Measurements from ENCODE around the gene TNFSF8. TPM values are rescaled to one million over a fixed set of nuclear protein-coding genes. Genes with fewer than 3 reads are reported as not detected.

TNFSF8 gene
- total and polyA plus RNA-seq, 2 of the 4 experiments (the other 2 are of a cell fraction): not detected

GRCh38 chr9:114880291-114880745 lies 50.1 kb downstream of the TNFSF8 start:
- Histone ChIP-seq H3K9me3 (ENCODE audit: control insufficient read depth, insufficient read depth, low read length) (no peaks in the 10 kb centered on the region), H2AK5ac (ENCODE audit: low read depth, low read length) (no peak overlapping the region), H2BK120ac (ENCODE audit: low read depth, low read length) (no peak overlapping the region), H4K8ac (ENCODE audit: low read depth in 2 of 2, low read length in 2 of 2) (no peak overlapping the region), H3K18ac (ENCODE audit: low read depth, low read length) (no peak overlapping the region), H3K27me3 (ENCODE audit: control insufficient read depth, insufficient read depth, low read length) (no peaks in the 10 kb centered on the region; the same call in 1 of the 2 replicates), H3K9me1 (ENCODE audit: insufficient read depth, low read length) (no peaks in the 10 kb centered on the region), H2BK20ac (ENCODE audit: low read depth, low read length) (no peak overlapping the region), H2AK9ac (replicated peaks; ENCODE audit: low read depth, low read length, poor library complexity) (no peak overlapping the region), H3K4me3 (ENCODE audit: insufficient read depth, low read depth, low read length) (no peak overlapping the region), H3K9ac (ENCODE audit: low read depth, low read length) (no peak overlapping the region), H3K27ac (ENCODE audit: insufficient read depth, low read length) (no peak overlapping the region), H3K4me1 (ENCODE audit: control insufficient read depth, insufficient read depth, low read length) (peaks cover 4% of the 10 kb centered on the region; the same call in 1 of the 2 replicates), H2AFZ (replicated peaks; ENCODE audit: low read length, poor library complexity) (no peak overlapping the region), H3K23ac (ENCODE audit: low read depth, low read length) (no peak overlapping the region), H4K91ac (ENCODE audit: insufficient read depth, low read depth, low read length) (no peak overlapping the region), H4K5ac (ENCODE audit: low read depth, low read length) (no peak overlapping the region), H3K36me3 (ENCODE audit: control insufficient read depth, insufficient read depth, low read length) (no peaks in the 10 kb centered on the region), H2BK5ac (ENCODE audit: low read depth, low read length, poor library complexity, severe bottlenecking) (no peak overlapping the region), H3K4me2 (ENCODE audit: low read depth, low read length) (no peak overlapping the region), H3K56ac (ENCODE audit: extremely low read depth, insufficient read depth, low read length) (no peak overlapping the region), H3K14ac (replicated peaks; ENCODE audit: low read depth, low read length) (no peak overlapping the region), H2BK15ac (ENCODE audit: low read depth, low read length) (no peak overlapping the region), H3K4ac (ENCODE audit: low read depth, low read length) (no peak overlapping the region), H3K79me1 (ENCODE audit: low read depth in 1 of 2, low read length in 2 of 2) (no peaks in the 10 kb centered on the region), H4K20me1 (ENCODE audit: insufficient read depth, low read length) (no peaks in the 10 kb centered on the region)
- TF ChIP-seq CTCF (conservative IDR thresholded peaks at IDR 0.05; ENCODE audit: low read depth, low read length): no peak
- no peak for TF ChIP-seq BHLHE40 (IDR thresholded peaks at IDR 0.05; ENCODE audit: low read depth, low read length)
- TF ChIP-seq CEBPB (IDR thresholded peaks at IDR 0.05; ENCODE audit: low read depth, low read length): no peak
- no peak for TF ChIP-seq POLR2A (IDR thresholded peaks at IDR 0.05; ENCODE audit: low read depth, low read length)
- no peak for TF ChIP-seq NFE2L2 (IDR thresholded peaks at IDR 0.05; ENCODE audit: low read depth, low read length)
- TF ChIP-seq RAD21 (IDR thresholded peaks at IDR 0.05; ENCODE audit: low read length): no peak
- TF ChIP-seq USF2 (IDR thresholded peaks at IDR 0.05; ENCODE audit: low read depth, low read length): no peak
- TF ChIP-seq, protein P1, sequence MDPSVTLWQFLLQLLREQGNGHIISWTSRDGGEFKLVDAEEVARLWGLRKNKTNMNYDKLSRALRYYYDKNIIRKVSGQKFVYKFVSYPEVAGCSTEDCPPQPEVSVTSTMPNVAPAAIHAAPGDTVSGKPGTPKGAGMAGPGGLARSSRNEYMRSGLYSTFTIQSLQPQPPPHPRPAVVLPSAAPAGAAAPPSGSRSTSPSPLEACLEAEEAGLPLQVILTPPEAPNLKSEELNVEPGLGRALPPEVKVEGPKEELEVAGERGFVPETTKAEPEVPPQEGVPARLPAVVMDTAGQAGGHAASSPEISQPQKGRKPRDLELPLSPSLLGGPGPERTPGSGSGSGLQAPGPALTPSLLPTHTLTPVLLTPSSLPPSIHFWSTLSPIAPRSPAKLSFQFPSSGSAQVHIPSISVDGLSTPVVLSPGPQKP (IDR thresholded peaks at IDR 0.05; ENCODE audit: borderline replicate concordance, low read depth, low read length): no peak
- no peak for TF ChIP-seq FOS (IDR thresholded peaks at IDR 0.05; ENCODE audit: low read depth, low read length)
- TF ChIP-seq CHD1 (IDR thresholded peaks at IDR 0.05; ENCODE audit: low read depth, low read length): no peak
- TF ChIP-seq SMC3 (IDR thresholded peaks at IDR 0.05; ENCODE audit: low read depth, low read length): no peak
- TF ChIP-seq MAZ (IDR thresholded peaks at IDR 0.05; ENCODE audit: borderline replicate concordance, low read depth, low read length): no peak
- TF ChIP-seq MAFK (IDR thresholded peaks at IDR 0.05; ENCODE audit: low read depth, low read length): no peak
- TF ChIP-seq MXI1 (IDR thresholded peaks at IDR 0.05; ENCODE audit: borderline replicate concordance, low read depth, low read length): no peak
- no peak for TF ChIP-seq RCOR1 (IDR thresholded peaks at IDR 0.05; ENCODE audit: insufficient replicate concordance, low read length)
- no peak for TF ChIP-seq RFX5 (IDR thresholded peaks at IDR 0.05; ENCODE audit: low read depth, low read length)
- ChIA-PET CTCF (no interaction called here), POLR2A (ENCODE audit: unreplicated experiment) (no interaction called here)
- no peak for ATAC-seq (ENCODE audit: low read depth)
- in situ Hi-C loops (cut with MboI; ENCODE audit: low sequenced_read_pairs): no loop called here
- 86% methylated on average over 1 of the region's 1 CpG; no CpG with 5 or more reads in 1 of the 2 experiments for WGBS, 2 experiments (ENCODE audit: extremely low coverage in 2 of 2, insufficient read length in 1 of 2)
- dilution Hi-C loops (cut with HindIII; ENCODE audit: low sequenced_read_pairs, unreplicated experiment): no loop called here
- peak; percentile 45 for DNase-seq
- no TSS peak for BruUV-seq (replicated peaks)
- intact Hi-C loops (cut with micrococcal nuclease): no loop called here

All from IMR-90 (cell line).